H9 (cell line): Measurements from ENCODE around the gene NET1. TPM values are rescaled to one million over a fixed set of nuclear protein-coding genes. Genes with fewer than 3 reads are reported as not detected.

Experiments
- DNase-seq: peaks from one replicate; pipeline ENCODE4 v3.0.0-alpha.2; 2017
- H2AFZ ChIP-seq: one replicate; pipeline ENCODE4 v1.6.1; 2013; ENCODE audit warnings: mild to moderate bottlenecking, low read length, control low read depth, moderate library complexity
- H2AK5ac ChIP-seq: 2 replicates; pipeline ENCODE4 v1.6.1; 2013; ENCODE audit warnings: low read length, control low read depth, mixed read lengths; ENCODE audit not compliant: insufficient read length
- H2BK120ac ChIP-seq: one replicate; pipeline ENCODE4 v1.6.1; 2013; ENCODE audit warnings: low read depth, mild to moderate bottlenecking, low read length, control low read depth, inconsistent platforms; ENCODE audit not compliant: poor library complexity, severe bottlenecking
- H2BK12ac ChIP-seq: 2 replicates; pipeline ENCODE4 v1.6.1; 2013; ENCODE audit warnings: low read length, control low read depth, mixed read lengths, low read depth; ENCODE audit not compliant: insufficient read length
- H2BK15ac ChIP-seq: 2 replicates; pipeline ENCODE4 v1.6.1; 2013; ENCODE audit warnings: low read depth, low read length, control low read depth
- H2BK20ac ChIP-seq: one replicate; pipeline ENCODE4 v1.6.1; 2013; ENCODE audit warnings: low read depth, mild to moderate bottlenecking, low read length, control low read depth, inconsistent platforms; ENCODE audit not compliant: poor library complexity, severe bottlenecking
- H2BK5ac ChIP-seq: 2 replicates; pipeline ENCODE4 v1.6.1; 2013; ENCODE audit warnings: low read length, control low read depth, mixed read lengths; ENCODE audit not compliant: insufficient read length
- H3K14ac ChIP-seq: 2 replicates; pipeline ENCODE4 v1.6.1; 2013; ENCODE audit warnings: low read length, control low read depth; ENCODE audit not compliant: insufficient read depth
- H3K18ac ChIP-seq: 2 replicates; pipeline ENCODE4 v1.6.1; 2013; ENCODE audit warnings: low read depth, mild to moderate bottlenecking, mixed read lengths, low read length, control low read depth; ENCODE audit not compliant: insufficient read length
- H3K23ac ChIP-seq: 2 replicates; pipeline ENCODE4 v1.6.1; 2013; ENCODE audit warnings: low read length, control low read depth, mixed read lengths, low read depth; ENCODE audit not compliant: insufficient read length
- H3K23me2 ChIP-seq: 2 replicates; pipeline ENCODE4 v1.6.1; 2013; ENCODE audit warnings: low read depth, mild to moderate bottlenecking, mixed read lengths, low read length, control low read depth; ENCODE audit not compliant: insufficient read length, poor library complexity, severe bottlenecking
- H3K27ac ChIP-seq: 2 replicates; pipeline ENCODE4 v1.5.1; 2013; ENCODE audit warnings: low read length, control low read depth, mixed read lengths, low read depth; ENCODE audit not compliant: insufficient read length
- H3K27me3 ChIP-seq: 2 replicates; pipeline ENCODE4 v1.6.1; 2013; ENCODE audit warnings: low read length, control low read depth, inconsistent platforms; ENCODE audit not compliant: insufficient read depth
- H3K4ac ChIP-seq: 2 replicates; pipeline ENCODE4 v1.6.1; 2013; ENCODE audit warnings: low read depth, mild to moderate bottlenecking, control low read depth, inconsistent platforms, low read length, moderate library complexity
- H3K4me1 ChIP-seq: 2 replicates; pipeline ENCODE4 v1.6.1; 2013; ENCODE audit warnings: low read length, control low read depth, inconsistent platforms; ENCODE audit not compliant: insufficient read depth
- H3K4me2 ChIP-seq: 2 replicates; pipeline ENCODE4 v1.6.1; 2013; ENCODE audit warnings: low read length, control low read depth, mixed read lengths; ENCODE audit not compliant: insufficient read length, insufficient read depth
- H3K56ac ChIP-seq: 2 replicates; pipeline ENCODE4 v1.6.1; 2013; ENCODE audit warnings: low read depth, mild to moderate bottlenecking, mixed read lengths, low read length, control low read depth; ENCODE audit not compliant: insufficient read length
- H3K79me1 ChIP-seq: 2 replicates; pipeline ENCODE4 v1.6.1; 2013; ENCODE audit warnings: low read depth, mild to moderate bottlenecking, moderate library complexity, low read length, control low read depth, inconsistent platforms; ENCODE audit not compliant: insufficient read depth, poor library complexity, severe bottlenecking
- H3K79me2 ChIP-seq: 2 replicates; pipeline ENCODE4 v1.6.1; 2013; ENCODE audit warnings: low read length, control low read depth, inconsistent platforms; ENCODE audit not compliant: insufficient read depth
- H3K9ac ChIP-seq: 2 replicates; pipeline ENCODE4 v1.6.1; 2013; ENCODE audit warnings: low read length, control low read depth, mixed read lengths; ENCODE audit not compliant: insufficient read length; ENCODE audit errors: extremely low read depth
- H3K9me3 ChIP-seq: one replicate; pipeline ENCODE4 v1.6.1; 2013; ENCODE audit warnings: low read depth, low read length, inconsistent platforms; ENCODE audit not compliant: control insufficient read depth
- H3T11ph ChIP-seq: one replicate; pipeline ENCODE4 v1.6.1; 2013; ENCODE audit warnings: mild to moderate bottlenecking, low read length, control low read depth, inconsistent platforms
- H4K20me1 ChIP-seq: one replicate; pipeline ENCODE4 v1.6.1; 2013; ENCODE audit not compliant: control insufficient read depth, insufficient read length, insufficient read depth
- H4K5ac ChIP-seq: 2 replicates; pipeline ENCODE4 v1.6.1; 2013; ENCODE audit warnings: low read depth, mild to moderate bottlenecking, mixed read lengths, low read length, control low read depth; ENCODE audit not compliant: insufficient read length
- H4K8ac ChIP-seq: replicated peaks from 2 replicates; pipeline ENCODE4 v1.6.1; 2013; ENCODE audit warnings: low read length, control low read depth, mixed read lengths, low read depth; ENCODE audit not compliant: insufficient read length
- H4K91ac ChIP-seq: 2 replicates; pipeline ENCODE4 v1.6.1; 2013; ENCODE audit warnings: low read depth, mild to moderate bottlenecking, moderate library complexity, mixed read lengths, low read length, control low read depth; ENCODE audit not compliant: insufficient read length
- H3K27ac Mint-ChIP-seq, 3 experiments: 2 replicates in 2 of 3; 3 replicates in 1 of 3; pipeline ENCODE4 v1.8.0; 2020 to 2021; ENCODE audit warnings: mixed read lengths in 3 of 3, mild to moderate bottlenecking in 1 of 3, moderate library complexity in 1 of 3
- H3K27me3 Mint-ChIP-seq: 2 replicates; pipeline ENCODE4 v1.8.0; 2021; ENCODE audit warnings: low read depth, mild to moderate bottlenecking, moderate library complexity, mixed read lengths
- H3K36me3 Mint-ChIP-seq, 3 experiments: 2 replicates in 2 of 3; 3 replicates in 1 of 3; pipeline ENCODE4 v1.8.0; 2020 to 2021; ENCODE audit warnings: low read depth in 3 of 3, mixed read lengths in 3 of 3; ENCODE audit not compliant: insufficient read depth in 1 of 3
- H3K4me1 Mint-ChIP-seq, 2 experiments: 2 replicates each; pipeline ENCODE4 v1.8.0; 2020; ENCODE audit warnings: mixed read lengths in 2 of 2
- H3K4me3 Mint-ChIP-seq, 2 experiments: 2 replicates in 1 of 2; 3 replicates in 1 of 2; pipeline ENCODE4 v1.8.0; 2020 to 2021; ENCODE audit warnings: mild to moderate bottlenecking in 2 of 2, mixed read lengths in 2 of 2, moderate library complexity in 1 of 2
- H3K9me3 Mint-ChIP-seq, 2 experiments: 2 replicates in 1 of 2; 3 replicates in 1 of 2; pipeline ENCODE4 v1.8.0; 2020; ENCODE audit warnings: mild to moderate bottlenecking in 2 of 2, mixed read lengths in 2 of 2, moderate library complexity in 1 of 2
- CTCF ChIP-seq: fragments of 200-600 bp; sonication (generic); conservative IDR thresholded peaks from 3 replicates; pipeline ENCODE4 v1.8.0; 2021; ENCODE audit warnings: antibody characterized with exemption, mild to moderate bottlenecking
- WGBS: extraction: QIAGEN DNeasy Blood & Tissue Kit; methylation state at CpG from one replicate; pipeline ENCODE4 v1.1.7; 2013; ENCODE audit warnings: missing lambda C conversion rate, low lambda C conversion rate, mixed read lengths; ENCODE audit not compliant: insufficient read length; ENCODE audit errors: extremely low coverage; 5-methylcytosine and 5-hydroxymethylcytosine counted together
- total RNA-seq: library from RNA; stranded (reverse); gene quantifications from 2 replicates; pipeline ENCODE4 v1.2.1, GENCODE V29; 2021

NET1 gene
- total RNA-seq, 1 experiment from 2014 or later = 50.6 TPM

GRCh38 chr10:5424751-5425150, 12.4 kb downstream of the NET1 start:
- Histone ChIP-seq H3K79me1 (peaks cover 11% of the 10 kb centered on the region), H3K4ac (no peak overlapping the region), H2BK15ac (no peak overlapping the region), H3K23ac (no peak overlapping the region), H3K4me2 (no peak overlapping the region), H2BK12ac (no peak overlapping the region), H4K5ac (no peak overlapping the region), H2BK20ac (no peak overlapping the region), H3K4me1 (peaks cover 2% of the 10 kb centered on the region; the same call in 1 of the 2 replicates), H3K27ac (no peak overlapping the region), H2BK120ac (no peak overlapping the region), H4K8ac (no peak overlapping the region), H2BK5ac (no peak overlapping the region), H3K18ac (no peak overlapping the region), H4K20me1 (no peaks in the 10 kb centered on the region), H3K14ac (no peak overlapping the region), H4K91ac (no peak overlapping the region), H2AK5ac (no peak overlapping the region), H3K56ac (no peak overlapping the region), H3K9ac (no peak overlapping the region), H3K9me3 (no peaks in the 10 kb centered on the region), H2AFZ (no peak overlapping the region), H3K79me2 (peaks cover 12% of the 10 kb centered on the region), H3K23me2 (no peaks in the 10 kb centered on the region), H3T11ph (no peak overlapping the region), H3K27me3 (no peaks in the 10 kb centered on the region)
- no peaks in the 10 kb centered on the region for H3K27me3 Mint-ChIP-seq
- peaks cover 16 to 21% (median 17%) of the 10 kb centered on the region in 3 experiments for H3K36me3 Mint-ChIP-seq
- no peak for TF ChIP-seq CTCF
- H3K27ac Mint-ChIP-seq = peak overlapping the region in 2 of 3 experiments; percentile 54 to 55; a peak in 4 of 7 replicates
- no peak for DNase-seq
- no CpG with 5 or more reads among the region's 4 CpGs for WGBS
- no peak overlapping the region for H3K4me3 Mint-ChIP-seq
- peaks cover 0 to 2% of the 10 kb centered on the region in 2 experiments; a peak in 2 of 5 replicates for H3K9me3 Mint-ChIP-seq
- H3K4me1 Mint-ChIP-seq = peaks cover 25 to 26% of the 10 kb centered on the region in 2 experiments
